HL-60/S4 treated with phorbol 12-myristate 13-acetate at 8.2 ng/mL for 4 days and 3 days (cell line): ENCODE results near the gene C17orf75.
"Not testable (repeated sequence)": the region's sequence is repeated elsewhere in the genome, so short reads cannot be mapped to it uniquely, and the experiment has no call there.

Experiments
- in situ Hi-C: fragments of 300-500 bp; cut with MboI; formaldehyde crosslinking; loops from 2 replicates; pipeline ENCODE4 v1.15.0; 2022; ENCODE audit warnings: low sequenced_read_pairs

Gene C17orf75

GRCh38 chr17:32341857-32342602, at the start of gene C17orf75:
Gene C17orf75, minus strand, starts transcription at chr17:32342173. Its CDS starts 34 bp downstream, at chr17:32342139.
- in situ Hi-C loops: no loop called here

- in situ Hi-C loops: no loop called here
These were observed 46.9 kb upstream of the C17orf75 start for GRCh38 chr17:32388613-32389459.

GRCh38 chr17:32388128-32388527, 46.2 kb upstream of the C17orf75 start:
- in situ Hi-C loops: not testable (repeated sequence)

GRCh38 chr17:32386844-32387243, 44.9 kb upstream of the C17orf75 start:
- in situ Hi-C loops: no loop called here

- in situ Hi-C loops: no loop called here
These were observed 44.0 kb upstream of the C17orf75 start for GRCh38 chr17:32385971-32386370.

GRCh38 chr17:32385121-32385520, 43.1 kb upstream of the C17orf75 start:
- in situ Hi-C loops: no loop called here

- in situ Hi-C loops: no loop called here
These were observed 42.0 kb upstream of the C17orf75 start for GRCh38 chr17:32383926-32384434.

- in situ Hi-C loops: no loop called here
These were observed 40.7 kb upstream of the C17orf75 start for GRCh38 chr17:32382526-32383223.

GRCh38 chr17:32370426-32370825, 28.5 kb upstream of the C17orf75 start:
- in situ Hi-C loops: no loop called here

GRCh38 chr17:32361270-32361669, 19.3 kb upstream of the C17orf75 start:
- in situ Hi-C loops: no loop called here

GRCh38 chr17:32357615-32358014, 15.6 kb upstream of the C17orf75 start:
- in situ Hi-C loops: no loop called here

GRCh38 chr17:32356750-32357149, 14.8 kb upstream of the C17orf75 start:
- in situ Hi-C loops: no loop called here

GRCh38 chr17:32356378-32356743, 14.4 kb upstream of the C17orf75 start:
- in situ Hi-C loops: no loop called here

- in situ Hi-C loops: no loop called here
These were observed 13.8 kb upstream of the C17orf75 start for GRCh38 chr17:32355649-32356377.

GRCh38 chr17:32352734-32353133, 10.8 kb upstream of the C17orf75 start:
- in situ Hi-C loops: not testable (repeated sequence)

- in situ Hi-C loops: no loop called here
These were observed 8.9 kb upstream of the C17orf75 start for GRCh38 chr17:32350666-32351418.

GRCh38 chr17:32349854-32350665, 8.1 kb upstream of the C17orf75 start, which contains the start of gene ZNF207:
Gene ZNF207, plus strand, starts transcription at chr17:32350157. Its CDS starts 129 bp downstream, at chr17:32350286.
- in situ Hi-C loops: no loop called here

GRCh38 chr17:32349503-32349853, 7.5 kb upstream of the C17orf75 start:
- in situ Hi-C loops: no loop called here

- in situ Hi-C loops: no loop called here
These were observed 6.5 kb upstream of the C17orf75 start for GRCh38 chr17:32348483-32348800.
